Esophagus squamous epithelium (tissue), 4 donors: ENCODE results near the gene TMEM63A.

Experiments used
- CTCF ChIP-seq, 6 experiments: fragments of 450-650 bp in 4 of 6; fragments of 200-600 bp in 2 of 6; sonication (generic) in 2 of 6; IDR thresholded peaks; one replicate each; pipeline ENCODE4 v1.5.1; 2016 to 2019; ENCODE audit warnings: antibody characterized with exemption in 6 of 6, mild to moderate bottlenecking in 4 of 6, moderate library complexity in 4 of 6
- POLR2A ChIP-seq, 4 donors: fragments of 450-650 bp; IDR thresholded peaks; one replicate each; pipeline ENCODE4 v1.6.1; 2017; ENCODE audit warnings: antibody characterized with exemption in 4 of 4, mild to moderate bottlenecking in 4 of 4, moderate library complexity in 3 of 4

GRCh38 chr1:225859151-225859550 lies 23.0 kb downstream of the TMEM63A start:
- no peak for TF ChIP-seq CTCF (IDR thresholded peaks at IDR 0.05)
- TF ChIP-seq POLR2A (IDR thresholded peaks at IDR 0.05), result no peak
